GM10266 (cell line): Measurements from ENCODE around the gene DBH.

Experiments
- DNase-seq: peaks from one replicate; pipeline ENCODE4 v3.0.0; 2012; ENCODE audit errors: extremely low spot score
- CTCF ChIP-seq: IDR thresholded peaks from 2 replicates; pipeline ENCODE4 v1.5.1; 2012; ENCODE audit warnings: mild to moderate bottlenecking, low read depth; ENCODE audit not compliant: control insufficient read depth, insufficient read depth; ENCODE audit errors: missing control alignments

DBH gene

GRCh38 chr9:133706307-133707050, 70.3 kb downstream of the DBH start:
- DNase-seq: no peak
- no peak for TF ChIP-seq CTCF

GRCh38 chr9:133707065-133707762, 71.1 kb downstream of the DBH start:
- no peak for TF ChIP-seq CTCF
- no peak for DNase-seq

- TF ChIP-seq CTCF: no peak
- no peak for DNase-seq
These were observed 71.6 kb downstream of the DBH start for GRCh38 chr9:133707763-133708245.

- no peak for TF ChIP-seq CTCF
- no peak for DNase-seq
These were observed 72.3 kb downstream of the DBH start for GRCh38 chr9:133708246-133709014.
